T-helper 2 cell treated with Interferon-gamma antibody and Interleukin-4, amounts not matched to agents 100 ng/mL and 5 ng/mL, for 36 hours (primary cell): ENCODE measurements around the gene RAB5A. TPM values are rescaled to one million over a fixed set of nuclear protein-coding genes. Genes with fewer than 3 reads are reported as not detected.
"Not testable (repeated sequence)": the region's sequence is repeated elsewhere in the genome, so short reads cannot be mapped to it uniquely, and the experiment has no call there.

ENCODE experiments used
- intact Hi-C: fragments of 100-400 bp; cut with micrococcal nuclease; formaldehyde crosslinking; loops from one replicate; pipeline ENCODE4 v1.15.1; 2023
- total RNA-seq: library from RNA; stranded (reverse); gene quantifications from 2 replicates; pipeline ENCODE4 v1.2.3, GENCODE V29; 2022

RAB5A gene
- total RNA-seq, 1 donor from 2014 or later, result 41.8 TPM

DNA sequence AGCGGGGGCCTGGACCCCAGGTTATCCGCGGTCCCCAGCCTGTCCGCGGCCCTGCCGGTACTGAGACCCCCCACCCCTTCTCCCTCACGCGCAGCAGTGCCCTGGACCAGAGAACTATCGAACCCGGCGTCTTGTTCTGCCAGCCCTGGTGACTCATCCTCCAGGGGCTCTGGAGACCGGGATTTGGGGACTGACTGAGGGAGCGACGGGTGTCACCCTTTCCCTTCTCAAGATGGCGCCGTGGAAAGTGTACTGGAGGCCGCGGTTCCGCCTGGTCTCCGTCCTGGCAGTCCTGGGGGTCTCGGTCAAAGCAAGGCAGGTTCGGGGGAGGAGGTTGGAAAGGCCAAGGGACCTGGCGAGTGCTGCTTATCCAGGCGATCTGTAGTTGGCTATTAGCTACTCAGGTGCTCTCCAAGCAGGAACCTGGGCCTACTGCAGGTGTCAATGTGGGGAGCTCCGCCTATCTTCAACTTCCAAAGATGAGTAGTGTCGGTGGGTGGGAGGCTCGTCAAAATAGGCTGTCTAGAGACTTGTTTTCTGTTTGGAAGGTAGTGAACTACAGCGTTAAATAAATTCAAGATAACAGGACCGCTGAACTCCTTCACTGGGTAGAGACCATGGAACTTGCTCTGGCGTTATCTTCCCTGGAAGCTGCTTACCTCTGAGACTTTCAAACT is 790 bp downstream of the RAB5A start:
- intact Hi-C loops, result loop anchor here (1.0 to 5.0 kb wide), 5 partner anchors 60 to 801 kb away; partner anchors contain the start of gene SGO1

- intact Hi-C loops, result loop anchor here (5.0 kb wide), 1 partner anchor 61 kb away; no protein-coding TSS in a partner anchor
Observed at GRCh38 chr3:19948226-19948591, 1.3 kb downstream of the RAB5A start.

- intact Hi-C loops, result no loop called here
Observed at GRCh38 chr3:19950316-19950715, 3.4 kb downstream of the RAB5A start.

GRCh38 chr3:19954676-19955075 is 7.8 kb downstream of the RAB5A start:
- intact Hi-C loops, result no loop called here

DNA sequence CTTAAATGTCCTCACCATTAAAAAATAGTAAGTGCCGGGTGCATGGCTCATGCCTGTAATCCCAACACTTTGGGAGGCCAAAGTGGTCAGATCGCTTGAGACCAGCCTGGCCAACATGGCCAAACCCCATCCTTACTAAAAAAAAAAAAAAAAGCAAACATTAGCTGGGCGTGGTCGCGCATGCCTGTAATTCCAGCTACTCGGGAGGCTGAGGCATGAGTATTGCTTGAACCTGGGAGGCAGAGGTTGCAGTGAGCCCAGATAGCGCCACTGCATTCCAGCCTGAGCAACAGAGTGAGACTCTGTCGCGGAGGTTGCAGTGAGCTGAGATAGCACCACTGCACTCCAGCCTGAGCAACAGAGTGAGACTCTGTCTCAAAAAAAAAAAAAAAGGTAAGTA is 10.5 kb downstream of the RAB5A start:
- intact Hi-C loops, result not testable (repeated sequence)

GRCh38 chr3:19959505-19959904 is 12.6 kb downstream of the RAB5A start:
- intact Hi-C loops, result no loop called here

DNA sequence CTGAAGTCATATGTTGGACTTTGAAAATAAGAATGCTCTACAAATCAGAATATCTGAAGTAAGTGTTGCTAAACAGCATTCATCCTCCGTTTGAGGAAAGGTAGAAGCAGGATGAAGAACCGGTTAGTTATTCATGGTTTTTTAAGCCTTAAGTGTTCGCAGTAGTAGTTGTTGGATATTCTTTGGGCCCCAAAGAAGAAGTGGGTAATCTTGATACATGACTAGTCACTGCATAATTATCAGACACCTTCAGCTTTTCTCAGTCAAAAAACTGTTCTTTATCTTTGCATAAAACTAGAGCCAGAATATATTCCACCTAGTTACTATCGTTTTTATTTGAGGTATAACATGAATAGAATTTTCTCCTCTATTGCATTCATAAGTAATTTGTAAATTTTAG is 13.8 kb downstream of the RAB5A start:
- intact Hi-C loops, result no loop called here

- intact Hi-C loops, result no loop called here
Observed at GRCh38 chr3:19961960-19962359, 15.1 kb downstream of the RAB5A start.

DNA sequence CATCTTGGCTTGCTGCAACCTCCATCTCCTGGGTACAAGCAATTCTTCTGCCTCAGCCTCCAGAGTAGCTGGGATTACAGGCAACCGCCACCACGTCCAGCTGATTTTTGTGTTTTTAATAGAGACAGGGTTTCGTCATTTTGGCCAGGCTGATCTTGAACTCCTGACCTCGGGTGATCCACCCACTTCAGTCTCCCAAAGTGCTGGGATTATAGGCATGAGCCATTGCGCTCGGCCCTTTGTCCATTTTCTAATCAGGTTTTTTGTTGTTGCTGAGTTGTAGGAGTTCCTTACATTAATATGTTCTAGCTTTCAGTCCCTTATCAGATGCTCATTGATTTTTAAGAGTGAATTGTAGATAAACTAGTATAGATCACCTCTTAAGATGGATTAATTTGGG is 20.3 kb downstream of the RAB5A start:
- intact Hi-C loops, result no loop called here

- intact Hi-C loops, result no loop called here
Observed at GRCh38 chr3:19967812-19968211, 20.9 kb downstream of the RAB5A start.

- intact Hi-C loops, result no loop called here
Observed at GRCh38 chr3:19970327-19970726, 23.4 kb downstream of the RAB5A start.

DNA sequence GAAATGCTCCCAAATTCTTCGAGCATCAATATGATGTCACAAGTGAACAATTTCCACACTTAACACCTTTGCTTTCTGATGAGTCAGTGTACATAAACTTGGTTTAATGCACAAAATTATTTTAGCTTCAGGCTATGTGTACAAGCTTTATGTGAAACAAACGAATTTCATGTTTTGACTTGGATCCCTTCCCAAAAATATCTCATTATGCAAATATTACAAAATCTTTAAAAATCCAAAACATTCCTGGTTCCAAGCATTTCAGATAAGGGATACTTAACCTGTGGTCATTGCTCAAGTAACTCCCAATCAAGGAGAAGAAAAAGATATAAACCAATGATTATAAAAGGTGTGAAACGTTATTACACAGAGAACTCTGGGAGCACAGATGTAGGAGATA is 25.2 kb downstream of the RAB5A start:
- intact Hi-C loops, result no loop called here

GRCh38 chr3:19988904-19989303 is 42.0 kb downstream of the RAB5A start:
- intact Hi-C loops, result not testable (repeated sequence)

- intact Hi-C loops, result loop anchor here (5.0 kb wide), 1 partner anchor 43 kb away; no protein-coding TSS in a partner anchor
Observed at GRCh38 chr3:19994796-19995195, 47.9 kb downstream of the RAB5A start.

GRCh38 chr3:19997502-19997901 is 50.6 kb downstream of the RAB5A start:
- intact Hi-C loops, result loop anchor here (5.0 kb wide), 1 partner anchor 40 kb away; no protein-coding TSS in a partner anchor

DNA sequence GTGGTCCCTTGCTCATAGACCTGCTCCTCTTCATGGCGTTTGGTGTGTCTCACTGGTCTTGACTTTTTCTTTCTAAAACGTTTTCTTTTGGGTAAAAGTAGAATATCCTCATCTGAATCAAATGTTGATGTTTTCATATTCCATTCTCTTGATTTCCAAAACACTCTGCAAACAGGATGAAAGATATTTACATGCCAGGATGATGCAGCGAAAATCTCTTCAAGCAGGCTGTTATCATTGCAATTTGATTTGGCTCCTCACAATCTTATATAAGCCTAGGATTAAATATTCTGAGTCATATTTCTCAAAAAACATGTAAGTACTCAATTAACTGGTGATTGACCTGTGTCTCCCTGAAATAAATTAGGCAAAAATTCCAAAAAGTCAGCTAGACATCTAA is 55.0 kb downstream of the RAB5A start:
- intact Hi-C loops, result no loop called here

DNA sequence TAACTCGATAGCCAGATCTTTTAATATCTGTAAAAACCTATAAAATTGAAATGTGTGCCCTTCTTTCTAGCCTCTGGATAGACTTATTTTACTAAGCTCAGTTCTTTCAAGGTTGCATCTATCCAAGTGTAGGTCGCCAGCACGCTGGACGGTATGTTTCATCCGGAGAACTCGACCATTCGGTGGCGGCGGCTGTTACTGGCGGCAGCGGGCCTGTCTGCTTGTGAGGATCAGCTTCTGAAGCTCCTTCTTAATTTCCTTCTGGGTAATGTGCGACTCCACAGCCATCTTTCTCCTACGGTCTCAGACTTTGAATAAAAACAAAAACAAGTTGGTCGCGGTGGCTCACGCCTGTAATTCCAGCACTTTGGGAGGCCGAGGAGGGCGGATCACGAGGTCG is 61.1 kb downstream of the RAB5A start:
- intact Hi-C loops, result no loop called here

DNA sequence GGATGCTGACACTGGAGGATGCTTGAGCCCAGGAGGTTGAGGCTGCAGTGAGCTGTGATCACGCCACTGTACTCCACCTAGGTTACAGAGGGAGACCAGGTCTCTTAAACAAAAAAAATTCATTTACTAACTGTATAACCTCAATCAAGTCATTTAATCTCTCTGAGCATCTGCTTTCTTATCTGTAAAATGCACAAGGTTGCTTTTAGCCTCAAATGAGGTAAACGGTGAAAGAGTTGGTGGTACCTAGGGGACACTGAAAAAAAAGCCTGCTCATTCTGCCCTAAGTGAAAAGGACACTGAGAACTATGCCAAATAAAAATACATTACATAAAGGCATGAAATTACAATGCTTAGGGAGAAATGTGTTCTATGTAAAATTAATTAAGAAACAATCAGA is 61.7 kb downstream of the RAB5A start:
- intact Hi-C loops, result no loop called here

DNA sequence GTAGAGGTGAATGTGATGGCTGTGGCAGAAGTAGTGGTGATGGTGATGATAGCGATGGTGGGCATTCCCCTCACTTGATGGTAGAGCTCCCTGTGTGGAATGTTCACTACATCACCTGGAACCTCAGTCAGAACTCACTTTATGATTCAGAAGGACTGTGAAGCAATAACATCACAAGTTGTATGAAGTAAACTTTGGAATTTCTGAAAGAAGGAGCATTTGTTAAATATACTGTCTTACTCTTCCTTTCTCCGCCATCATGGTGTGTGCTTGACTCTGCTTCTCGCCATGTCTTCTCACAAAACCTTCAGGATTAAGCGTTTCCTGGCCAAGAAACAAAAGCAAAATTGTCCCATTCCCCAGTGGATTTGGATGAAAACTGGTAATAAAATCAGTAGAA is 65.3 kb downstream of the RAB5A start, which contains the start of gene PP2D1:
TSS of gene PP2D1 (minus strand) at position 101 of the 400 bp plus-strand sequence. CDS start 192 bp downstream, outside the sequence.
- intact Hi-C loops, result no loop called here

DNA sequence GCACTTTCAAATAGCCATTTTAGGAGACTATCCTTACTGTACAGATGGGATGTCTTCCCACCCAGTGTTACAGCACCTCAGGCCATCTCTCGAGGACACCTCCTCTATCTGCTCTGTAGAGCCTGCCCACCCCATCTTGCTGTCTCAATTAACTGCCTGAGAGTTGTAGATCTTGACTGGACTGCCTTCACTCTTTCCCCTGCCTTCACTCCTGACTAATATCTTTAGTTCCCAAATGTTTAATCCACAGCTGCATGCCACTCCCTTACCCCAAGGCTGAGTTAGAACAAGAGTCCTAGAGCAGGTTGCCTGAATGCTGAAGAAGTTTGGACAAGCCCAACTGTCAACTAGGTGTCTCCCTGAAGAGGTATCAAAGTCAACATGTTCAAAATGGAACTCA is 66.5 kb downstream of the RAB5A start:
- intact Hi-C loops, result no loop called here

DNA sequence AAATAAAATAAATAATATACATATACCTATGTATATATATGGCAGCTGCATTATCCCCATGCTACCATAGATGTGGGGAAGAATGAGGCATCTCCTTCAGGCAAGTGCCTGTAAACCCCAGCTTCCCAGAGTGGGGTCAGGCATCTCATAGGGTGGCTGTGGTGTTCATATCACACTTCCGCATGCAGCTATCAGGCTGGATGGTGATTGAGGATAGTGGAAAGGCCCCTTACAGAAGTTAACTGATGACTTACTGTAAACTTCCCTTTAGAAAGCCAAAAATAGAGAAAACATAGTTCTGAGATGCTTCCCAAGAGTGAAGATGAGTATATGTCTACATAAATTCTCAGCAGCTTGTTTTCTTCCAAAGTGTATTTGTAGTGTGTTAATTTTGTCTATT is 68.6 kb downstream of the RAB5A start:
- intact Hi-C loops, result no loop called here

- intact Hi-C loops, result not testable (repeated sequence)
Observed at GRCh38 chr3:20016076-20016475, 69.2 kb downstream of the RAB5A start.

GRCh38 chr3:20022954-20023622 is 76.2 kb downstream of the RAB5A start:
- intact Hi-C loops, result no loop called here
